ENCODE data around the gene HDAC7. TPM values are rescaled to one million over a fixed set of nuclear protein-coding genes. Genes with fewer than 3 reads are reported as not detected.

HDAC7 gene
- total and polyA plus RNA-seq, 2 experiments from 2014 or later = 19.0 to 41.2 TPM

GRCh38 chr12:47740606-47741339 is 78.9 kb downstream of the HDAC7 start:
- DNase-seq (ENCODE audit: low spot score) = no peak
- 93% methylated on average over 21 of the region's 21 CpGs for WGBS (ENCODE audit: low lambda C conversion rate, missing lambda C conversion rate)
- no peak overlapping the region for H3K4me2 ChIP-seq
- no peak overlapping the region for H3K4me3 ChIP-seq
- no peaks in the 10 kb centered on the region for H3K79me2 ChIP-seq
- H2AFZ ChIP-seq = no peak overlapping the region
- H3K27ac ChIP-seq = no peak overlapping the region
- no peaks in the 10 kb centered on the region for H4K20me1 ChIP-seq (ENCODE audit: insufficient read depth, poor library complexity, severe bottlenecking)
- H3K9me3 ChIP-seq (ENCODE audit: low read depth) = no peaks in the 10 kb centered on the region
- no peaks in the 10 kb centered on the region for H3K36me3 ChIP-seq (replicated peaks; ENCODE audit: insufficient read depth, low read depth)
- H3K9me2 ChIP-seq (replicated peaks; ENCODE audit: insufficient read depth) = no peaks in the 10 kb centered on the region
- no peak for TF ChIP-seq EZH2phosphoT487 (IDR thresholded peaks at IDR 0.05; ENCODE audit: low read depth, severe bottlenecking, unreplicated experiment)
- no peak for TF ChIP-seq CTCF (IDR thresholded peaks at IDR 0.05; ENCODE audit: poor library complexity)
- no peak for TF ChIP-seq EZH2 (IDR thresholded peaks at IDR 0.05; ENCODE audit: borderline replicate concordance)
- no peaks in the 10 kb centered on the region for H3K27me3 ChIP-seq
- peaks cover 8% of the 10 kb centered on the region for H3K4me1 ChIP-seq (ENCODE audit: insufficient read depth)

- Histone ChIP-seq H3K27me3 (no peaks in the 10 kb centered on the region), H3K4me1 (ENCODE audit: insufficient read depth) (peaks cover 12% of the 10 kb centered on the region), H3K27ac (no peak overlapping the region), H3K4me2 (no peak overlapping the region), H4K20me1 (ENCODE audit: insufficient read depth, poor library complexity, severe bottlenecking) (no peaks in the 10 kb centered on the region), H3K4me3 (no peak overlapping the region), H3K79me2 (no peaks in the 10 kb centered on the region), H3K9me2 (replicated peaks; ENCODE audit: insufficient read depth) (no peaks in the 10 kb centered on the region), H3K36me3 (replicated peaks; ENCODE audit: insufficient read depth, low read depth) (no peaks in the 10 kb centered on the region), H3K9me3 (ENCODE audit: low read depth) (no peaks in the 10 kb centered on the region), H2AFZ (no peak overlapping the region)
- no peak for DNase-seq (ENCODE audit: low spot score)
- TF ChIP-seq EZH2 (IDR thresholded peaks at IDR 0.05; ENCODE audit: borderline replicate concordance) (no peak), EZH2phosphoT487 (IDR thresholded peaks at IDR 0.05; ENCODE audit: low read depth, severe bottlenecking, unreplicated experiment) (no peak), CTCF (IDR thresholded peaks at IDR 0.05; ENCODE audit: poor library complexity) (no peak)
- 82% methylated on average over 12 of the region's 12 CpGs for WGBS (ENCODE audit: low lambda C conversion rate, missing lambda C conversion rate)
Measured at GRCh38 chr12:47739979-47740378, 79.7 kb downstream of the HDAC7 start.

GRCh38 chr12:47739297-47739696 is 80.4 kb downstream of the HDAC7 start:
- Histone ChIP-seq H2AFZ (no peak overlapping the region), H3K36me3 (replicated peaks; ENCODE audit: insufficient read depth, low read depth) (no peaks in the 10 kb centered on the region), H3K4me3 (no peak overlapping the region), H3K27me3 (no peaks in the 10 kb centered on the region), H3K79me2 (no peaks in the 10 kb centered on the region), H3K9me2 (replicated peaks; ENCODE audit: insufficient read depth) (no peaks in the 10 kb centered on the region), H3K9me3 (ENCODE audit: low read depth) (no peaks in the 10 kb centered on the region), H3K27ac (no peak overlapping the region), H4K20me1 (ENCODE audit: insufficient read depth, poor library complexity, severe bottlenecking) (no peaks in the 10 kb centered on the region), H3K4me1 (ENCODE audit: insufficient read depth) (peaks cover 17% of the 10 kb centered on the region), H3K4me2 (no peak overlapping the region)
- no peak for DNase-seq (ENCODE audit: low spot score)
- 88% methylated on average over 3 of the region's 3 CpGs for WGBS (ENCODE audit: low lambda C conversion rate, missing lambda C conversion rate)
- TF ChIP-seq EZH2phosphoT487 (IDR thresholded peaks at IDR 0.05; ENCODE audit: low read depth, severe bottlenecking, unreplicated experiment) (no peak), CTCF (IDR thresholded peaks at IDR 0.05; ENCODE audit: poor library complexity) (no peak), EZH2 (IDR thresholded peaks at IDR 0.05; ENCODE audit: borderline replicate concordance) (no peak)

Data from hepatocyte (in vitro differentiated cells).